ENCODE measurements around the gene BAIAP2.

DNA sequence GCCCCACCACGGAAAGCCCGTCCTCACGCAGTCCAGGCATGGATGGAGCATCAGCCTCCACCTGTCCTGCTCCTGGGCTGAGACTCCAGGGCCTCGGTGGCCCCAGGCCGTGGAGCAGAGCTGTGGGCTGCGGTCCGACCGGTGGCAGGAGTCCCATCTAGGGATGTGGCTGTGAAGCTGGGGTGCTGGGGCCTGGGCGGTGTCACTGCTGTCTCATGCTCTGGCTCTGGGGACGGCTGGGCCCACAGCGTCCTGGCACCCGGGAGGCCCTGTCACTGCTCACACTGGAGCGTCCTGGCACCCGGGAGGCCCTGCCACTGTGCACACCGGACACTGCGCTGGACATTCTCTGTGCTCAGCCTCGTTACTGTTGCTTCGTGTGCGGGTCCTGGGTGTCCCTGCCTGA, 8.4 kb downstream of the BAIAP2 start:
- TF ChIP-seq, protein P1, sequence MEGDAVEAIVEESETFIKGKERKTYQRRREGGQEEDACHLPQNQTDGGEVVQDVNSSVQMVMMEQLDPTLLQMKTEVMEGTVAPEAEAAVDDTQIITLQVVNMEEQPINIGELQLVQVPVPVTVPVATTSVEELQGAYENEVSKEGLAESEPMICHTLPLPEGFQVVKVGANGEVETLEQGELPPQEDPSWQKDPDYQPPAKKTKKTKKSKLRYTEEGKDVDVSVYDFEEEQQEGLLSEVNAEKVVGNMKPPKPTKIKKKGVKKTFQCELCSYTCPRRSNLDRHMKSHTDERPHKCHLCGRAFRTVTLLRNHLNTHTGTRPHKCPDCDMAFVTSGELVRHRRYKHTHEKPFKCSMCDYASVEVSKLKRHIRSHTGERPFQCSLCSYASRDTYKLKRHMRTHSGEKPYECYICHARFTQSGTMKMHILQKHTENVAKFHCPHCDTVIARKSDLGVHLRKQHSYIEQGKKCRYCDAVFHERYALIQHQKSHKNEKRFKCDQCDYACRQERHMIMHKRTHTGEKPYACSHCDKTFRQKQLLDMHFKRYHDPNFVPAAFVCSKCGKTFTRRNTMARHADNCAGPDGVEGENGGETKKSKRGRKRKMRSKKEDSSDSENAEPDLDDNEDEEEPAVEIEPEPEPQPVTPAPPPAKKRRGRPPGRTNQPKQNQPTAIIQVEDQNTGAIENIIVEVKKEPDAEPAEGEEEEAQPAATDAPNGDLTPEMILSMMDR (IDR thresholded peaks at IDR 0.05) = no peak
- no peak for TF ChIP-seq POLR2A (IDR thresholded peaks at IDR 0.05)
